Endothelial cell of umbilical vein (primary cell): ENCODE data around the gene FAM221A. TPM values are rescaled to one million over a fixed set of nuclear protein-coding genes. Genes with fewer than 3 reads are reported as not detected.

ENCODE experiments used
- BruUV-seq: library from RNA; stranded (reverse); fragments of 400-500 nt; replicated peaks from 2 replicates; lab custom pipeline; 2021; lab: Mats Ljungman, UMichigan
- CTCF ChIA-PET: fragments of 300-600, 350-600 bp; sonication (Branson Sonifier 250); formaldehyde crosslinking; loops from one replicate; lab custom pipeline; 2021; ENCODE audit warnings: antibody characterized with exemption, inconsistent platforms; lab: Charles Lee
- POLR2A ChIA-PET: fragments of 300-600, 350-600 bp; sonication (Branson Sonifier 250); formaldehyde crosslinking; loops from one replicate; lab custom pipeline; 2021; ENCODE audit warnings: antibody characterized with exemption, inconsistent platforms; lab: Charles Lee
- DNase-seq: peaks from one replicate; pipeline ENCODE4 v3.0.0-alpha.2; 2011; ENCODE audit warnings: low read depth, low spot score
- FAIRE-seq: peaks from 2 replicates; lab custom pipeline; 2011; peaks lifted over from hg19 to GRCh38; lab: Jason Lieb, UNC
- H2AFZ ChIP-seq: 2 replicates; pipeline ENCODE4 v1.6.0; 2012; ENCODE audit warnings: low read depth, low read length, control low read depth, inconsistent platforms
- H3K27ac ChIP-seq: 2 replicates; pipeline ENCODE4 v1.5.1; 2011; ENCODE audit warnings: low read depth, mild to moderate bottlenecking, control low read depth, low read length, moderate library complexity; ENCODE audit not compliant: insufficient read depth
- H3K27me3 ChIP-seq, 2 experiments: 2 replicates each; pipeline versions ENCODE4 v1.6.0 to v1.6.1; 2011; ENCODE audit warnings: low read length in 2 of 2, mixed read lengths in 1 of 2; ENCODE audit not compliant: control insufficient read depth in 2 of 2, insufficient read depth in 2 of 2
- H3K36me3 ChIP-seq, 2 experiments: 2 replicates in 1 of 2; 3 replicates in 1 of 2; pipeline ENCODE4 v1.5.1; 2011; ENCODE audit warnings: low read length in 2 of 2, mild to moderate bottlenecking in 1 of 2, moderate library complexity in 1 of 2; ENCODE audit not compliant: control insufficient read depth in 2 of 2, insufficient read depth in 2 of 2; ENCODE audit errors: extremely low read depth in 1 of 2
- H3K4me1 ChIP-seq: 3 replicates; pipeline ENCODE4 v1.5.1; 2011; ENCODE audit warnings: mild to moderate bottlenecking, low read length; ENCODE audit not compliant: control insufficient read depth, insufficient read depth; ENCODE audit errors: extremely low read depth
- H3K4me2 ChIP-seq: 2 replicates; pipeline ENCODE4 v1.6.1; 2011; ENCODE audit warnings: low read length, control low read depth, mixed read lengths; ENCODE audit not compliant: insufficient read depth
- H3K4me3 ChIP-seq, 3 experiments: fragments of 200-600 bp in 1 of 3; sonication (generic), shearing (Covaris generic) in 1 of 3; replicated peaks in 1 of 3; 2 replicates each; pipeline ENCODE4 v1.5.1; 2011 to 2016; ENCODE audit warnings: control low read depth in 3 of 3, low read length in 3 of 3, mild to moderate bottlenecking in 2 of 3, inconsistent platforms in 1 of 3, low read depth in 1 of 3, moderate library complexity in 1 of 3; ENCODE audit not compliant: insufficient read depth in 1 of 3
- H3K79me2 ChIP-seq: 2 replicates; pipeline ENCODE4 v1.6.0; 2012; ENCODE audit warnings: low read length, inconsistent platforms; ENCODE audit not compliant: control insufficient read depth, insufficient read depth
- H3K9ac ChIP-seq: replicated peaks from 2 replicates; pipeline ENCODE3; 2011; ENCODE audit warnings: low read length, control low read depth; ENCODE audit not compliant: insufficient read depth; ENCODE audit errors: extremely low read depth
- H3K9me1 ChIP-seq: replicated peaks from 3 replicates; pipeline ENCODE4 v1.6.0; 2011; ENCODE audit warnings: mild to moderate bottlenecking, low read length; ENCODE audit not compliant: control insufficient read depth, insufficient read depth; ENCODE audit errors: extremely low read depth
- H3K9me3 ChIP-seq: replicated peaks from 2 replicates; pipeline ENCODE4 v1.5.1; 2012; ENCODE audit warnings: low read length, inconsistent platforms; ENCODE audit not compliant: control insufficient read depth, insufficient read depth
- H4K20me1 ChIP-seq: replicated peaks from 2 replicates; pipeline ENCODE3; 2011; ENCODE audit warnings: mild to moderate bottlenecking, low read length; ENCODE audit not compliant: control insufficient read depth, insufficient read depth; ENCODE audit errors: extremely low read depth
- CTCF ChIP-seq, 2 donors: IDR thresholded peaks; 1 replicate in 1 of 2; 2 replicates in 1 of 2; pipeline ENCODE4 v1.5.1; 2011; ENCODE audit warnings: low read length in 2 of 2, mild to moderate bottlenecking in 2 of 2, moderate library complexity in 2 of 2, control low read depth in 1 of 2, inconsistent platforms in 1 of 2, low read depth in 1 of 2; ENCODE audit not compliant: insufficient read depth in 1 of 2; ENCODE audit errors: extremely low read depth in 1 of 2
- EZH2 ChIP-seq: IDR thresholded peaks from 2 replicates; pipeline ENCODE4 v1.6.1; 2012; ENCODE audit warnings: borderline replicate concordance, low read depth, mild to moderate bottlenecking, moderate library complexity, low read length, inconsistent platforms; ENCODE audit not compliant: severe bottlenecking
- FOS ChIP-seq: IDR thresholded peaks from 2 replicates; pipeline ENCODE4 v1.6.1; 2011; ENCODE audit warnings: mild to moderate bottlenecking, low read length, moderate library complexity, borderline replicate concordance; ENCODE audit not compliant: insufficient read depth
- GATA2 ChIP-seq: IDR thresholded peaks from 2 replicates; pipeline ENCODE4 v1.7.0; 2011; ENCODE audit warnings: low read depth, mild to moderate bottlenecking, moderate library complexity, mixed read lengths, low read length; ENCODE audit not compliant: insufficient read length, insufficient read depth
- JUN ChIP-seq: IDR thresholded peaks from 2 replicates; pipeline ENCODE4 v1.6.1; 2011; ENCODE audit warnings: borderline replicate concordance, low read depth; ENCODE audit not compliant: insufficient read length, insufficient read depth
- MYC ChIP-seq: IDR thresholded peaks from one replicate; pipeline ENCODE4 v1.6.1; 2011; ENCODE audit warnings: mild to moderate bottlenecking, low read depth, low read length
- POLR2A ChIP-seq: IDR thresholded peaks from 2 replicates; pipeline ENCODE4 v1.6.1; 2012; ENCODE audit warnings: low read depth, mild to moderate bottlenecking, control low read depth, low read length
- POLR2AphosphoS5 ChIP-seq: IDR thresholded peaks from 2 replicates; pipeline ENCODE4 v1.6.1; 2012; ENCODE audit warnings: low read depth, mild to moderate bottlenecking, control low read depth, low read length, moderate library complexity; ENCODE audit not compliant: insufficient read depth
- dilution Hi-C: fragments of 300-500 bp; cut with MboI; formaldehyde crosslinking; loops from one replicate; pipeline ENCODE4 v1.15.0; 2019; ENCODE audit warnings: low sequenced_read_pairs; ENCODE audit not compliant: extremely low pct_ligation_motif_present
- intact Hi-C: fragments of 100-400 bp; cut with micrococcal nuclease; formaldehyde crosslinking; loops from one replicate; pipeline ENCODE4 v1.10.0; 2022
- polyA plus RNA-seq, 4 experiments: library from polyadenylated mRNA; depleted of rRNA in 3 of 4; stranded (reverse) in 3 of 4; unstranded in 1 of 4; fragments of >200 nt; gene quantifications; 2 replicates each; pipeline versions ENCODE4 v1.2.1 to v1.2.3, GENCODE V29; 2011 to 2012; ENCODE audit warnings: missing spikeins in 1 of 4
- total RNA-seq: library from RNA; stranded (reverse); gene quantifications from 2 replicates; pipeline ENCODE4 v1.2.3, GENCODE V29; 2021
- TF ChIP-seq, protein P1 (sequence below): IDR thresholded peaks from 2 replicates; pipeline ENCODE4 v1.6.1; 2011; ENCODE audit not compliant: insufficient read depth, insufficient read length

FAM221A gene
- total and polyA plus RNA-seq, 2 donors (not counting 3 experiments of a cell fraction or from before 2014, with no cell fraction given), result 8.1 to 9.4 TPM

DNA sequence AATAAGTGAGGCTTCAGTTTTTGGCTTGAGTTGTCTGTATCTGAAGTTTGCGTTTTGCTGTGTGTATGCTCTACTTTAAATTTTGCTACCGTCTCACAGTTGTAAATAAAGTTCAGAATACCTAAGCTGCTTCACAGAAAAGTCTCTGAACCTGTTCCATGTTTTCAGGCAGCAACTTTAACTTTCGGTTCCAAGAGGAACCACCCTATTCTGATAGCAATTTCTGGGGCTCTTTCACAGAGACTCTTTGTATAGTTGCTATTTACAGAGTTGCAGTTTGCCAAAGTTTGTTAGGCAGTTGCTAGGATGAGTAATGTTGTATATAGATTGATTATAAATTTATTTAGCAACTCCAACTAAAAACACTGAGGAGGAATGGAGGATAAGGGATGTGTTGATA lies 5.7 kb downstream of the FAM221A start:
- Histone ChIP-seq H3K27ac (no peak overlapping the region), H3K36me3 (no peaks in the 10 kb centered on the region), H3K9me1 (no peaks in the 10 kb centered on the region), H2AFZ (no peak overlapping the region), H3K9ac (no peak overlapping the region), H4K20me1 (no peaks in the 10 kb centered on the region), H3K79me2 (no peaks in the 10 kb centered on the region), H3K9me3 (no peaks in the 10 kb centered on the region), H3K27me3 (no peaks in the 10 kb centered on the region), H3K4me1 (peaks cover 2% of the 10 kb centered on the region), H3K4me3 (no peak overlapping the region), H3K4me2 (no peak overlapping the region)
- intact Hi-C loops (no loop called here), dilution Hi-C loops (no loop called here)
- FAIRE-seq (no peak), DNase-seq (no peak)
- BruUV-seq, result no TSS peak
- TF ChIP-seq, protein P1, sequence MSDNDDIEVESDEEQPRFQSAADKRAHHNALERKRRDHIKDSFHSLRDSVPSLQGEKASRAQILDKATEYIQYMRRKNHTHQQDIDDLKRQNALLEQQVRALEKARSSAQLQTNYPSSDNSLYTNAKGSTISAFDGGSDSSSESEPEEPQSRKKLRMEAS, result no peak
- TF ChIP-seq GATA2 (no peak), CTCF (IDR thresholded peaks at IDR 0.05; ENCODE audit: extremely low read depth in 1 of 2, insufficient read depth in 1 of 2, low read depth in 1 of 2, low read length in 2 of 2) (no peak), EZH2 (no peak), JUN (no peak), POLR2A (no peak), MYC (no peak), POLR2AphosphoS5 (no peak), FOS (no peak)
- POLR2A ChIA-PET, result no interaction called here
- CTCF ChIA-PET, result interaction anchor here (1.5 to 3.6 kb wide), 3 partner anchors 9 to 413 kb away, joined by 5 to 16 read pairs (median 8); no protein-coding TSS in a partner anchor
